Measurements from ENCODE around the gene VSX2. TPM values are rescaled to one million over a fixed set of nuclear protein-coding genes. Genes with fewer than 3 reads are reported as not detected.

Gene VSX2
- total and polyA plus RNA-seq, 8 donors: not detected

- H3K36me3 ChIP-seq: no peaks in the 10 kb centered on the region
- intact Hi-C loops (cut with DNase I): no loop called here
- no peaks in the 10 kb centered on the region for H3K9me3 ChIP-seq
- TF ChIP-seq CTCF (IDR thresholded peaks at IDR 0.05): peak; percentile 88 to 97 (median 94)
- 7% methylated on average over 40 of the region's 40 CpGs for WGBS, 2 donors
- peak; percentile 30 to 96 (median 78) for DNase-seq
- no peaks in the 10 kb centered on the region for H3K27me3 ChIP-seq
- H3K4me3 ChIP-seq: no peak overlapping the region
- H3K4me1 ChIP-seq: no peaks in the 10 kb centered on the region
- H3K27ac ChIP-seq: no peak overlapping the region
- no peak for FAIRE-seq
- peak; percentile 89 to 98 (median 96) for ATAC-seq
These were observed 21.4 kb upstream of the VSX2 start for GRCh38 chr14:74217672-74218448.

DNA sequence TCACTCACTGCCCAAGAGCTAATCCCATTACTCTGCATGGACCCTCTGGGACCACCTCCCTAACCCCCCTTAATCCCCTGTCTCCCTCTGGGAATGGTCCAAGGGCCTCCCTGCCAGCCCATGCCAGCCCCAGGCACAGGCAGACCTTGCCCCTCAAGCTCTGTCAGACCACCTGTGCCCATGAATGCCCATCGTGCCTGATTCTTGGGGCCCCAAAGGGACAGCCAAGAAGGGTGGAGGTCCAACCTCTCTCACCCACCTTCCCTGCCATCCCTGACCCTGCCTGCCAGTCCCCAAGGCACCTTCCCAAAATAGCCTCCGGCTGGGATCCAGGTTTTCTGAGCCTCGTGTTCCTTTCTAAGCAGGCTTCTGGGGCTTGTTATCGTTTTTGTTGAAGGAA lies 20.8 kb upstream of the VSX2 start:
- no peak overlapping the region for H3K27ac ChIP-seq
- H3K9me3 ChIP-seq: no peaks in the 10 kb centered on the region
- DNase-seq (no peak), ATAC-seq (no peak), FAIRE-seq (no peak)
- no peak overlapping the region for H3K4me3 ChIP-seq
- no peaks in the 10 kb centered on the region for H3K27me3 ChIP-seq
- intact Hi-C loops (cut with DNase I): no loop called here
- H3K4me1 ChIP-seq: no peaks in the 10 kb centered on the region
- no peak for TF ChIP-seq CTCF (IDR thresholded peaks at IDR 0.05)
- 38 to 56% methylated on average over 4 of the region's 4 CpGs for WGBS, 2 donors
- no peaks in the 10 kb centered on the region for H3K36me3 ChIP-seq

DNA sequence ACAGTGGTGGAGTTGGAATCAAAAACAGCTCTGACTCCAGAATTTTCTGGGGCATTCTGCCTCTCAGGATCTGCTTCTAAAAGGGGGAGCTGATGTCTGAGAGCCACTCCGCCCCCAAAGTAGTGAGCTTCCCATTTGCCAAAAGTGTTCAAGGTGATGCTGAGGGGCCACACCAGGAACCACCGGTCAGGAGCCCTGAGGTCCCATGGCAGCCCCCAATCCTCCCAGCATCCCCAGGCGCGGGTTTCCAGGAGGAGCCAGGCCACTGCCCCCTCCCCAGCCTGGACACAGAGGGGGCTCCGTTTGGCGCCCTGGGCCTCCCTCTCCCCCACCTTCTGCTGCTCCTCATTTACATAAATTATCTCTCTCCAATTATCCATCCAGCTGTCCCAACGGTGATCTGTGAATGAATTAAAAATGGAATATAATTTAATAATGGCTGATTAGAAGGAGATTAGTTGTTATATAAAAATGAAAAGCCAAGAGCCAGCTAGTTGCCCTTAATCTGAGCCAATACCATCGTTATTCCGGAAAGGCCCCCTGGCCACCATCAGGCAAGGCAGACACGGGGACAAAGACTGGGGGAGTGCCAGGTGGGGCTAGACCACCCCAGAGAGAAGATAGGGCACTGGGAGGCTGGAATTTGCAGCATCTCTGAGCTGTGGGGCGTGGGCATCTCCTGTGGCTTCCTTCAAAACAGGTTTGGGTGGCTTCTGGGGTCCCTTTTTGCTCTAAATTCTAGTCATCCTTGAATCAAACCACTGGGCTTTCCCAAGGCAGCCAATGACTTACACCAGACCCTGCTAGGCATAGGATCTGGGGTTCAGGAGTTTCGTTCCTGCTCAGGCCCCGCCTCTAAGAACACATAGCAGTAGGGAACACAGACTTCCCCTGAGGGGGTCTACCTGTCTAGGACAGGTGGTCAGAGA lies 19.7 kb upstream of the VSX2 start:
- Histone ChIP-seq H3K9me3 (no peaks in the 10 kb centered on the region), H3K27ac (no peak overlapping the region), H3K36me3 (no peaks in the 10 kb centered on the region), H3K27me3 (no peaks in the 10 kb centered on the region), H3K4me3 (no peak overlapping the region), H3K4me1 (no peaks in the 10 kb centered on the region)
- ATAC-seq: no peak
- 60 to 66% methylated on average over 13 of the region's 13 CpGs for WGBS, 2 donors
- no peak for FAIRE-seq
- TF ChIP-seq CTCF (IDR thresholded peaks at IDR 0.05): no peak
- no peak for DNase-seq
- intact Hi-C loops (cut with DNase I): no loop called here

GRCh38 chr14:74220991-74221390 lies 18.3 kb upstream of the VSX2 start:
- Histone ChIP-seq H3K27me3 (no peaks in the 10 kb centered on the region), H3K36me3 (no peaks in the 10 kb centered on the region), H3K27ac (no peak overlapping the region), H3K4me3 (no peak overlapping the region), H3K9me3 (no peaks in the 10 kb centered on the region), H3K4me1 (no peaks in the 10 kb centered on the region)
- WGBS, 2 donors: 70 to 79% methylated on average over 6 of the region's 6 CpGs
- intact Hi-C loops (cut with DNase I): no loop called here
- TF ChIP-seq CTCF (IDR thresholded peaks at IDR 0.05): no peak
- ATAC-seq (no peak), DNase-seq (no peak), FAIRE-seq (no peak)

Measured in pancreas (tissue), 10 donors.